HG03064 (cell line): ENCODE results near the gene LDB2.

ENCODE experiments used
- ATAC-seq: cut with Tn5 transposase; IDR thresholded peaks from one replicate; pipeline ENCODE4 v1.9.1; 2021; ENCODE audit warnings: low read depth; ENCODE audit not compliant: unreplicated experiment

The LDB2 gene

DNA sequence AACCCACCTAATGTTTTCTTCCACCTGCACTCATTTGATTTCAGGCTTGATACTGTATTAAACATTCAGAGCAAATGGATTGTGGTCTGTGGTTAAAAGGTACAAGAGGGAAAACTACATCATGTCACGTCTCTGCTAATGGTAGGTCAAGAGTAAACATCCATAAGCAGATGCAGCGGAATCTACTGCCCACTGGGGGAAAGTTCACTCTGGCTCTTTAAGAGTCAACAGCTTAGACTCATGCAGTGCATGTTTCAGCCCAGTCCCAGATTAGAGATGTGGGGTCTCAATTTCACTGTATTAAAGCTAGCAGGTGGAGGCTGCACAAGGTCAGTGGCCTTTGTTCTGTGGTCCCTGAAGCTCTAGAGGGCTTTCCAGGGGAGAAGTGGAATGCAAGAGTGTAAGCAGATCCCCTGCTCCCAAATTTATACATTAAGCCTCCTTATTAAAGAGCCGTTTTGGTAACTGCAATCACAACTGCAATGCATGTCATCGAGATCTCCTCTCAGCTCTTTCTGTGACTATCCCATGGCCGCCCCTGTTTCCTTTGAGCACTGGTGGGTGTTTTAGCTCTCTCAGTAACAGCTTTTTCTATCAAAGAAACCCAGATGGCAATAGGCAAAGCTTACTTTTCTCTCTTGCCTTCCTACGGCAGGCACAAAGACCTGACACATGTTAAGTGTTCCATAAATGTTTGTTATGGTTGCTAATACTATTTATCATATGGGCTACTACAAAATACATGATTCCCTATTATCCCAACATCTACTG lies 53.4 kb downstream of the LDB2 start:
- no peak for ATAC-seq

GRCh38 chr4:16843831-16844508 lies 54.5 kb downstream of the LDB2 start:
- no peak for ATAC-seq

GRCh38 chr4:16838226-16838875 lies 60.1 kb downstream of the LDB2 start:
- no peak for ATAC-seq

DNA sequence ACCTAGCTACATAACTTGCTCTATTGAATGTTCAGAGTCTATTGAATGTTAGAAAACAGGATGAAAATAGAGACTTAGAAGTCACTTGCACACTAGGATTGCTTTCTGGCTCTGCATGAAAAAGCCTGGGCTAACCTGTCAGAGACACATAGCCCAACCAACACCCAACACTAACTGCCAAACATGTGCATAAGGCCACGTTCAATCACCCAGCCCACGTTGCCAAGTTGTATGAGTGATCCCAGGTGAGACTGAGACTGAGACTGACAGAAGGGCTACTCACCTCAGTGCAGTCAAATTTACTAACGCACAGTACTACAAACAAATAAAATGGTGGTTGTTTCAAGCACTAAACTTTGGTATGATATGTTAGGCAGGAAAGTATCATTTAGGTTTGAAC lies 61.0 kb downstream of the LDB2 start:
- ATAC-seq: no peak

DNA sequence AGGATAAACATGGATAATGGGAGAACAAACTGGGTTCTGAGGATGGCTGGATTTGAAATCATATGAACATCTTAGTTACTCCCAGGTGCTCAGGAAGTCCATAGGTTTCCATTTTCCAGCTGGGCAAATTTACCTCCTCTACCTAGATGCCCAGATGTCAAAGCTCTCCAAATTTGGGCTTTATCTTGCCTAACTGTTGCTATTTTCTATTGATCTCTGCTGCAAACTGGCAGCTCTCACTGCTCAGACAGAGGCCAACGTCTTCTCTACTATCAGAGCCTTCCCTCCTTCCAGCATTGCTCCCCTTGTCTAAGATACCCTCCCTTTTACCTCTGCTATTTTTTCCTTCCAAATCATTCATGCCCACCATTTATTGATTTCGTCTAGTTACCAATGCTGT lies 62.1 kb downstream of the LDB2 start:
- no peak for ATAC-seq

DNA sequence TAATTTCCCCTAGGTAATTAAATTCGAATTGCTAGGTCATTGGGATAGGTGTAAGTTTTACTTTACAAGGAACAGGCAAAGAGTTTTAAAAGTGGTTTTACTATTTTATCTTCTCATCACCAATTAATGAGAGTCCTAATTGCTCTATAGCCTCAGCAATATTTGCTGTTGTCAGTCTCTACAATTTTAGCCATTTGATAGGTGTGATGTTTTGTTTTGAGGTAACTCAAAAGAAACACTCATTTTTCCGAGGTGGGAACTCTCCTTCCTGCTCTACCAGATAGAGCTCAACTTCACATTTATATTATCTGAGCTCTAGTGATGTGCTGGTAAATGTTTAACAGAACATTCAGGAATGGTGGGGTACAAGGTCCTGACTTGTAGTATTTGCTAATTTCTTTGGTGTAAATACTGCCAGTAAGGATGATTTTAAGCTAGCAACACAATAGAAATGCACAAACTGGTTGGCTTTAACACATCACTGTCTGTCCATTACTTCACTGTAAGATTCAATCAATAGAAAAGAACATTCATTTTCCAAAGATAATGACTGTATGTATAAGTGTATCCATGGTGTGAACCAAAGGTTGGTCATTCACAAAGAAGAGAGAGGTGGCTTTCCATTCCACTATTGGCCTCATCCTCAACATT lies 62.7 kb downstream of the LDB2 start:
- no peak for ATAC-seq

GRCh38 chr4:16834814-16835213 lies 63.6 kb downstream of the LDB2 start:
- no peak for ATAC-seq

GRCh38 chr4:16833722-16834121 lies 64.7 kb downstream of the LDB2 start:
- ATAC-seq: no peak

- ATAC-seq: no peak
Observed at GRCh38 chr4:16830081-16830480, 68.4 kb downstream of the LDB2 start.

DNA sequence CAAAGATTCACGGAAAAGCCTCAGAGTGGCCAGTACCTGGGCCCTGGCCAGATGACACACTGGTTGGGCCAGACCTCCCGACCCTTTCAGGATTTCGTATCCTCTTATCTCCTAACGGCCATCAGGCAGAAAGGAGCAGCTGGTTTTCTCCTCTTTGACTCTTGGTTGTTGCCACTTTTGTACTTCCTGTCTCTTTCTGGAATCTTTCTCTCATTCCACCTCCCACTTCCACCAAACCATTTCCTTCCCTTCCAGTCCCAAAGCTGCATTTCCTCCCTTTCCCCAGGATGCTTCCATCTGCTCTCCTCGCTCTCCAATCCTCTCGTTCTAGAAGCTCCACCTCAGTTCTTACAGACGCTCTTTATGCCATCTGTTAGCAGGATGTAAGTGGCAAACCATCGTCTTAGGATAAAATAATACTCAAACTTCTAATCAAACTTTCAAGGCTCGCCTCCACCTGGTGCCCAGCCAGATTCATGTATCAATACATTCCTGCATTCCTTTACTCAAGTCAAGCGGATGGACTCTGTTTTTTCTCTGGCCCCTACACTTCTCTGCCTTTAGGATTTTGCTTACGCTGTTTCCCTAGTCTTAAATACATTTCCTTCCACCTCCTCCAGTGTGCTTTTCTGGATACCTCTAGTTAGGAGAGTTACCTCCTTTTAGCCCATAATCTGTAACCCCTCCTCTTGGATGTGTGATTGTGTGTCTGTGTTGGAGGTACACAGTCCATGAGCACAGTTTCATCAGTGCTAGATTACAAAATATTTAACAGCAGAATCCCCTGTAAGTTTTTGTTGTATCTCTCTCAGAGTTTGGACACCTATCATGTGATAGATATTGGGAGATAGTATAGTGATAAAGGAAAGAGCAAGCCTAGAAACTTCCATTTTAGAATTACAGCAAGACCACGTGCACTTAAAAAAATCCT lies 70.4 kb downstream of the LDB2 start:
- no peak for ATAC-seq

DNA sequence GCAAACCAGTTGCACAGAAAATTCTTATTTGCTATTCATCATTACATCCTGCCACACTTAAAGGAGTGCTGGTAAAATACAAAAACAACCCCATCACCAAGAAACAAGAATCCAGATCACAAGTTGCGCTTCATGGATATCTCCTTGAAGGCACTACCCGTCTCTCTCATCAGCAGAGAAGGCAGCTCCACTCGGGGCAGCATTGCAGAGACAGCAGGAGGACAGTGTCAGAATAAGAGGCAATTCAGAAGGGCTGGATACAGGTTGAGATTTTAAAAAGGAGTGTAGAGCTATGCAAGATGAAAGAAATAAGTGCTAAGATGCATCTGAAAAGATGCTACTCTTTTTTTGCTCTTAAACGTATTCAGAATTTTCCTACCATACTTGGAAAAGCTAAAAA lies 71.4 kb downstream of the LDB2 start:
- no peak for ATAC-seq

GRCh38 chr4:16826406-16826910 lies 72.0 kb downstream of the LDB2 start:
- ATAC-seq: no peak

- no peak for ATAC-seq
Observed at GRCh38 chr4:16824278-16824806, 74.1 kb downstream of the LDB2 start.

DNA sequence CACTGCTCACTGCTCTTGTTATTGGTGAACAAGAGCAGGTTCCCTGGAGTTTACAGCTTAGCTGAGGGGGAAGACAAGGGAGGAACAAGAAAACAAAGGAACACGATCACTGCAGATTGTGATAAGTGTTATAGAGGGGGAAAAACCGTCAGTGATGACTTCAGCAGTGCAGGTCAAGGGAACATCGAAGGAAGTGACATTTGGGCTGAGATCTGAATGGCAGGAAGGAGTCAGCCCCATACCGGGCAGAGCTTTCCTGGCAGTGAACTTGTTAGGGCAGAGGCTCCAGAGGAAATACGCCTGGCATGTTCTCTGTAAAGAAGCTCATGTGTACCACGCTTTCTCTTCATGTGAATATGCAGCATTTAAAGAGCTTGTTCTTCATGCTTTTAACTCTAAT lies 78.1 kb downstream of the LDB2 start:
- ATAC-seq: no peak

DNA sequence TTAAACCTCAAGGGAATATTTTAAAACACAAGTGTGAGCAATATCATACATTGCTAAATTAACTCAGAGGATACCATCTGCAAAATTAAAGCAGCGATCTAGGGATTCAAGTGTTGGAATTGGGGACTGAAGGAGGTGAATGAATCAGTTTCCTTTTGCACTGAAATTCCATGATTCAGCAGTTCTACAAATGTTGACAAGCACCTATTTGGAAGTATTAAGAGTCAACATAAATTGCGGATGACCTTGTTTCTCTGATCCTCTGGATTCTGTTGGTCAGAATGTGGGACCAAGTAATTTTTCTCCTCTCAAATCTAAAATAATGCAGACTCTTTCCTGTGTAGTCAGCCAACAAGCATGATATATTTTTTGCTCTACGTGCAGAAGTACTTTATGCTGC lies 78.8 kb downstream of the LDB2 start:
- no peak for ATAC-seq

GRCh38 chr4:16818005-16818404 lies 80.4 kb downstream of the LDB2 start:
- no peak for ATAC-seq

DNA sequence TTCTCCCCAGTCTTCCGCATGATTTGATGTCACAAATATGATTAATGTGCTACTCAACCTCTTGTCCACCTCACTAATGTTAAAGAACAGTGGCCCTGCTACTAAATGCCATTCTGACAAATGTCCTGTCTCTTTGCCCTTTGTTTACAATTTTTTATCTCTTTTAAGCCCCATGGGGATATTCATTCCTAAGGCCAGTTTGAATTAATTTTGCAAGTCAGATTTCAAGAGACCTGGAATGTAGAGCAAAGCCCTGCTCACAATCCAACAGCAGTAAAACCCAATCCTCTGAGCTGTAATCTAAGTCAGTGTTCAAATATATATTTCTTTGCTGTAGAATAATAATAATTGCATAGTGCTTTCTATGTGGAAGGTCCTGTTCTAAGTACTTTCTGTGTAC lies 81.2 kb downstream of the LDB2 start:
- no peak for ATAC-seq

GRCh38 chr4:16814361-16814760 lies 84.1 kb downstream of the LDB2 start:
- ATAC-seq: no peak

GRCh38 chr4:16812041-16812440 lies 86.4 kb downstream of the LDB2 start:
- ATAC-seq: no peak

- ATAC-seq: no peak
Observed at GRCh38 chr4:16809943-16810342, 88.5 kb downstream of the LDB2 start.
